PC-9 (cell line): ENCODE results near the gene IL5.

ENCODE experiments used
- CTCF ChIP-seq: fragments of 200-600 bp; sonication (generic); conservative IDR thresholded peaks from 2 replicates; pipeline ENCODE4 v1.6.1; 2017; ENCODE audit warnings: mixed run types, antibody characterized with exemption, mild to moderate bottlenecking, moderate library complexity
- EZH2 ChIP-seq: fragments of 200-600 bp; sonication (generic); IDR thresholded peaks from 2 replicates; pipeline ENCODE4 v1.8.0; 2017; ENCODE audit warnings: antibody characterized with exemption, low read depth

- TF ChIP-seq EZH2 (no peak), CTCF (no peak)
Measured at GRCh38 chr5:132576123-132576522, 32.8 kb upstream of the IL5 start.
